Epithelial cell of alveolus of lung (primary cell): ENCODE data around the gene TNNC2. TPM values are rescaled to one million over a fixed set of nuclear protein-coding genes. Genes with fewer than 3 reads are reported as not detected.

Experiments used
- total RNA-seq: library from RNA; depleted of rRNA; stranded (reverse); fragments of >200 nt; gene quantifications from 2 replicates; pipeline ENCODE4 v1.2.1, GENCODE V29; 2015

Gene TNNC2
- 0.24 TPM in 1 of 2 replicates, not detected in the other for total RNA-seq

DNA sequence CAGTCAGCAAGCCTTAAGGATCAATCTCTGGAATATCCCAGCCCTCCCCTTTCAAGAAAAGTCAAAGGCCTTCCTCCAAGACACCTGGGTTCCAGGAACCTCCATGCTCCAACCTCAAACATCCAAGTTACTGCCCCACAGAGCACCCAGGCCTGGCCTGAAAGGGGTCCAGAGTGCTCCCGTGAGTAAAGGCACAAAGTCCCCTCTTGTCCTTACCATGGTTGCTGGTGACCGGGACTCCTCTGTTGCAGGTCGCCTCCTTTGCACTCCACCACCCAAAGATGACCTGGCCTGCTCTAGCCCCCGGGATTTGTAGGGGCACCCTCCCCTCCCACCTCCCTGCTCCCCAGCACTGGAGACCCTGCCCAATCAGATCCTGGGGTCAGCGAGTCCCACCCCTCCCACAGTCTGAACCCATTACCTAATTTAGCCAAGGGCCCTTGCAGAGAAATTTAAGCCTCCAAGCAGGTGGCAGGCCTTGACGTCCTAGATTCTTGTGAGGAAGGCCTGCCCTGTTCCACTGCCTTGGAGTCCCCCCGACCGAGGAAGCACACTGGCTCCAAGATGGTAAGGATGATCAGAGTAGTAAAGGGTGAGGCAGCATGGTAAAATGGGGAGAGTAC, at the start of gene TNNC2:
Gene TNNC2 (minus strand): TSS at position 283 of the 623 bp plus-strand sequence. CDS start 64 bp downstream, at position 219.

DNA sequence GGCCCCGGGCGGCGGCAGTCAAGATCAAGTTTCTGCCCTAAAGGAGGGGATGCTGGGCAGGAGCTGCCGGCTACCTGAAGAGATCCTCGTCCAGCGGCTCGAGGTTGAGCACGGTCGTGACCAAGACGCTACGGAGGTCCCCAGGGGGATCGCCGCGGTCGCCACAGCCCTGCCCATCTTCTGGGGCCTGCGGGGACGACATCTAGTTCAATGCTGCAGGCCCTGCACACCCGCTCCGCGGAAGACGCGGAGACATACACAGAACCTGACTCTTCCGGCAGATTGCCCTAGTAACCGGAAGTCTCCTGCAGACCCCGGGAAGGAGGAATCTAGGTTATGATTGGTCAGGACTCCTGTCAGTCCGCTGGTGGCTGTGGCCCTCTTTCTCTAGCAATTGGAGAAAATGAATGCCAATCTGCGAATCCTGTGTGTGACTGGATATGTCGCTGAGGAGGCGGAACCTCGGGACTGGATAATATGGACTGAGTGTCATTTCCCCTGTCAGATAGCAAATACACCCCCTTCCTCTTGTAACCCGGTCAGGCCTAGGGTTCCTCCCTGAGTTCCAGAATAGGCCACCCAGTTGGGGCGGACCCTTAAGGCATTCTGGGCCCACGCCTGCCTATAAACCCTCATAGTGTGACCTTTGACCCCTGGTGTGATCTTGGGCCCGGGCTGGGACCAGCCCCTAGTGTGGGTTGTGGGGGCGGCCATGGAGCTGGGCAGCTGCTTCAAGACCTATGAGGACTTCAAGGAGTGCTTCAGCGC, 30.2 kb upstream of the TNNC2 start, which contains the start of the genes ACOT8 and ZSWIM3:
Gene ACOT8 (minus strand): TSS at position 279 of the 768 bp plus-strand sequence. CDS start 77 bp downstream, at position 202.
Gene ZSWIM3 (plus strand): TSS at position 501 of the 768 bp plus-strand sequence. CDS start 212 bp downstream, at position 713.

DNA sequence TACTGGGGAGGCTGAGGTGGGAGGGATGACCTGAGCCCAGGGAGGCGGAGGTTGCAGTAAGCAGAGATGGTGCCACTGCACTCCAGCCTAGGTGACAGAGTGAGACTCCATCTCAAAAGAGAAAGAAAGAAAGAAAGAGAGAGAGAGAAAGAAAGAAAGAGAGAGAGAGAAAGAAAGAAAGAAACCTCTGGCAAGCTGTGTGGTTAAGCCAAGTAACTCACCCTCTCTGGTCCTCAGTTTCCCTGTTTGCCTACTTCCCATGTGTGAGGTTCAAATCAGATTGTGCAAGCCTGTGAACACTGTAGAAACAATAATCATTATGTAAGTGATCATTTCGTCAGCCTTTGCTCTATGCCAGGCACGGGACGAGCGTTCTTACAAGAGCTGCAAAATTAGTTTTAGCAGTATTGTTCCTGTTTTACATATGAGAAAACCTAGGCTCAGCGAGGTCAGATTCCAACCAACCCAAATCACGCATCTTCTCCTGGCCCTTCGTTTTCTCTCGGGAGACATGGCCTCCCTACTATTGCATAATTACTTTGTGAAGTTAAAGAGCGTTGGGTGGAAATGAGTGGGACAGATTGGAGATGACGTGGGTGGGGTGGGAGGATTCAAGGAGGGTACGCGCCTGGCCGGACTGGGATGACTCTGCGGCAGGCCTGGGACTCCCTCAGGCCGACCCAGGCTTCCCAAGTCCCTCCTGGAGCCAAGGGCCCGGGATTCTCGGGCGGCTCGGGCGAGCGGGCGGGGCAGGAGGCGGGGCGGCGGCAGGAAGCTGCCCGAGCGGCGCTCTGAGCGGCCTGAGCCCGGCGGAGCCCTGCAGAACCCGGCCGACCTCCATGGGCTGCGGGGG, 6.1 kb upstream of the TNNC2 start, which contains the start of gene SNX21:
Gene SNX21 (plus strand): TSS at position 770 of the 853 bp plus-strand sequence. CDS start 121 bp downstream, outside the sequence.

DNA sequence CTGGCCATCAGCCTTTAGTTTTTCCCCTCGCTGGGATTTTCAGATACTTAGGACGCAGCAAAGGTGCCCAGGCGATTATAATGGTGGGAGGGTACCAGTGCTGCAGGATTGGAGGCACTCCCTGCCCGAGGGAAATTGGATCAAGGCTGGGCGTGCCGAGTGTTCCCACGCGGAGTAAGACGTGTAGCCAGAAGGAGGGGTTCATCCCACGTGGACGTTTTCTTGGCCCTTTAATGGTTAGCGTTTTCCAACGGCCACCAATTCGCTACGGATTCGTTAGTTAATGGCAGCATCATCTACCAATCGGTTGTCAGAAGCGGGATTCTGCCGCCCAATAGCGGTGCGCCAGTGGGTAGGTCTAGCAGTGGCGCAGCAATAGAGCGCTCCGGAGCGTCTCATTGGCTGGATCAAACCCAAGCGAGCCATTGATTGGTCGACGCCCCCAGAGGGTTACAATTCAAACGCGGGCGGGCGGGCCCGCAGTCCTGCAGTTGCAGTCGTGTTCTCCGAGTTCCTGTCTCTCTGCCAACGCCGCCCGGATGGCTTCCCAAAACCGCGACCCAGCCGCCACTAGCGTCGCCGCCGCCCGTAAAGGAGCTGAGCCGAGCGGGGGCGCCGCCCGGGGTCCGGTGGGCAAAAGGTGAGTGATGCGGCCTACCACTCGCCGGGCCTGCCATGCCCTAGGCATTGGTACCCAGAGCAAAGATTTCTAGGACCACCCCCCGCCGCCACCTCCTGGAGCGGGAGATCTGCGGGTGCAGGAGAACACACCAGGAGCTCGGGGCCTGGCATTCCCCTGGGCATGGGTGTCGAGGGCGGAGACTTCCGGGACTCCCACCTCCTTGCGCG, 14.7 kb downstream of the TNNC2 start, which contains the start of gene UBE2C:
Gene UBE2C (plus strand): TSS at position 488 of the 849 bp plus-strand sequence. CDS start 52 bp downstream, at position 540.

Other genes starting within 250 kb of the TNNC2 start
- gene WFDC8, start 248.0 kb downstream of the TNNC2 start, total RNA-seq: not detected in 2 replicates
- gene WFDC10A, start 197.6 kb downstream of the TNNC2 start, total RNA-seq: not detected in 2 replicates
- gene WFDC9, start 196.0 kb downstream of the TNNC2 start, total RNA-seq: not detected in 2 replicates
- gene WFDC11, start 157.1 kb downstream of the TNNC2 start, total RNA-seq: not detected in 2 replicates
- not detected in 2 replicates for gene WFDC13, start 125.3 kb downstream of the TNNC2 start, total RNA-seq
- not detected in 2 replicates for gene WFDC10B, start 122.3 kb downstream of the TNNC2 start, total RNA-seq
- not detected in 2 replicates for gene SPINT4, start 105.0 kb downstream of the TNNC2 start, total RNA-seq
- 0.26 and 7.5 TPM in 2 replicates for gene WFDC3, start 35.4 kb downstream of the TNNC2 start, total RNA-seq
- gene DNTTIP1, start 35.4 kb downstream of the TNNC2 start, total RNA-seq: 26.4 and 28.7 TPM in 2 replicates
- gene UBE2C, start 14.7 kb downstream of the TNNC2 start, total RNA-seq: 65.5 and 110 TPM in 2 replicates
- gene SNX21, start 6.5 kb upstream of the TNNC2 start, total RNA-seq: 31.7 and 43.9 TPM in 2 replicates
- 45.8 and 54.5 TPM in 2 replicates for gene ACOT8, start 30.1 kb upstream of the TNNC2 start, total RNA-seq
- 4.1 and 4.2 TPM in 2 replicates for gene ZSWIM3, start 30.3 kb upstream of the TNNC2 start, total RNA-seq
- gene ZSWIM1, start 53.9 kb upstream of the TNNC2 start, total RNA-seq: 7.2 and 10.7 TPM in 2 replicates
- 0.72 and 1.2 TPM in 2 replicates for gene SPATA25, start 60.3 kb upstream of the TNNC2 start, total RNA-seq
- 2.6 and 7.6 TPM in 2 replicates for gene NEURL2, start 63.9 kb upstream of the TNNC2 start, total RNA-seq
- 93.3 and 101 TPM in 2 replicates for gene CTSA, start 64.0 kb upstream of the TNNC2 start, total RNA-seq
- 121 and 318 TPM in 2 replicates for gene PLTP, start 84.8 kb upstream of the TNNC2 start, total RNA-seq
- gene PCIF1, start 107.4 kb upstream of the TNNC2 start, total RNA-seq: 19.0 and 20.2 TPM in 2 replicates
- 8.8 and 17.7 TPM in 2 replicates for gene ZNF335, start 144.9 kb upstream of the TNNC2 start, total RNA-seq
- 0.39 TPM in 1 of 2 replicates, not detected in the other for gene MMP9, start 181.6 kb upstream of the TNNC2 start, total RNA-seq
- gene SLC12A5, start 201.9 kb upstream of the TNNC2 start, total RNA-seq: 0.08 TPM in 1 of 2 replicates, not detected in the other